HG02642 (cell line): ENCODE results near the gene TPSD1.
"Not testable (repeated sequence)": the region's sequence is repeated elsewhere in the genome, so short reads cannot be mapped to it uniquely, and the experiment has no call there.

Source experiments
- ATAC-seq: cut with Tn5 transposase; IDR thresholded peaks from one replicate; pipeline ENCODE4 v1.9.1; 2021; ENCODE audit warnings: mild to moderate bottlenecking; ENCODE audit not compliant: unreplicated experiment, poor library complexity

The TPSD1 gene

DNA sequence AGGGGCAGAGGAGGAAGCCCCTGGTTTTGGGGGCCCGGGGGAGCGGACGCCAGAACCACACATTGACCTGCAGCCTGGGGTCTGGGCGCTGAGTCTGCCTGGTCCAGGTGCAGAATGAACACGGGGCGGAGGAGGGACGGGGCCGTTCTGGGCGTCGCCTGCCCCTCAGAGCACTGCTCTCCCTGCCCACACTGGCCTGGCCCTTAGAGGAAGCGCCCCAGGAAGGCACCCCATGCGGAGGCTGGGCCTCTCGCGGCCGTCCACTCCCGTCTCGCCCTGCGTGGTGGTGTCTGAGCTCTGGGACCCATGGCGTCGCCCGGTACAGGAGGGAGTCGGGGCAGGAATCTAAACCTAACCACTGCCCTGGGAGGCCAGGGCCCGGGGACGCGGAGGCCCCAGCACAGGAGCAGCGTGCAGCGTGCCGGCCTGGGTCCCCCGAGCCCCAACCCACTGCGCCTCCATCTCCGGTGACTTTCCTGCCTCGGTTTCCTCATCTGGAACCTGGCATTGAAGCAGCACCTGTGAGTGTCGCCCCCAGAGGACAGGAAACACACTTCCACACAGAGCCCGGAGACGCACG lies 4.3 kb downstream of the TPSD1 start:
- ATAC-seq, result no peak

DNA sequence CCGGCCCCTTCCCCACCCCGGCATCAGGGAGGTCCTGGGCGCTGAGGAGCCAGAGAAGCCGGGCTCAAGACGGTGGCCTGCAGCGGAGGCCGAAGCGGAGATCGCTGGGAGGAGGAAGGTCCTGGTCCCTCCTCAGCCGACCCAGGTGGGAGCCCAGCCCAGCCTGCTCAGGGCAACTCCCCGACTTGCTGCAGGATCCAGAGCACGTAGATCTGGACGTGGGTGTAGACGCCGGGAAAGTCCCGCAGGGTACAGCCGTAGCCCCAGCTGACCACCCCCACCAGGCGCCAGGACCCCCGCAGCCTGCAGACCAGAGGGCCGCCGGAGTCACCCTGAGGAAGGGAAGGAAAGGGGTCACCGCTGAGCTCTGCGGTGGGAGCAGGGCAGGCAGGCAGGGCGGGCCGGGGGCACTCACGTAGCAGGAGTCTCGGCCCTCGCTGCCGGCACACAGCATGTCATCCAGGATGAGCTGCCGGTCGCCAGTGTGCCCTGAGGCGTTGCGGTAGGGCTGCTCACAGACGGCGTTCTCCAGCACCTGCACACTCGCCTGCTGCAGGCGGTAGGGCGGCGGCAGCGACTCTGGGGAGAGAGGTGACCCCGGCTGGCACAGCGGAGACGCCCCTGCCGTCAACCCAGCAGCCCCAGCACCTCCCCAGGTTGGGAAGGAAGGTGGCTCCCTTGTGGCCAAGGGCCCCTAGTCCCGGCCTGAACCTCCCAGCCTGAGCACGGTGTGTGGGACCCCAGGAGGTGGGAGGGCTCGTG lies 5.4 kb downstream of the TPSD1 start:
- ATAC-seq, result no peak

DNA sequence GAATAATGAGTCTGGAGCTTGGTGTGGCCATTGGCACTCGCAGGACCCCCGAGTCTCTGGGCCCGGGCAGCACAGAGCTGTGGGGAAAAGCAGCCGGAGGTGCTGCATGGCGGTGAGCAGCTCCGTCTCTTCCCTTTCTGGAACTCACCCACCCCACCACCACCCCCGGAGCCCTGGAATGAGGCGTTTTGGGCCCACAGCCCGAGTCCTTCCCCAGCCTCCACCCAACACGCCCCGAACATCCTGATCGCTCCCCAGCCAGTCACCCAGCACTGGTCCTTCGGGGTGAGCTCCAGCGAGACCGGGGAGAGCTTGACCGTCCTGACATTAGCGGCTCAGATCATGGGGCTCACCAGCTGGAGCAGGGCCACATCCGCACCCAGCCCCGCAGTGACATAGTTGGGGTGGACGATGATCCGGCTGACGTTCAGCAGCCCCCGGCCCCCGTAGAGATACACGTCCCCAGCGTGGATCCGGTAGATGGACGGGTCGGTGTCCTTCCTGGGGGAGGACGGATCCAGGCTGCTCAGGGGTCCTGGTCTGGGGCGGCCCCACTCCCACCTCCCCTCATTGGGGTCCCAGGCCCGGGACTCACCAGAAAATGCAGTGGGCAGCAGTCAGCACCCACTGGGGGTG lies 6.5 kb downstream of the TPSD1 start:
- ATAC-seq, result no peak

DNA sequence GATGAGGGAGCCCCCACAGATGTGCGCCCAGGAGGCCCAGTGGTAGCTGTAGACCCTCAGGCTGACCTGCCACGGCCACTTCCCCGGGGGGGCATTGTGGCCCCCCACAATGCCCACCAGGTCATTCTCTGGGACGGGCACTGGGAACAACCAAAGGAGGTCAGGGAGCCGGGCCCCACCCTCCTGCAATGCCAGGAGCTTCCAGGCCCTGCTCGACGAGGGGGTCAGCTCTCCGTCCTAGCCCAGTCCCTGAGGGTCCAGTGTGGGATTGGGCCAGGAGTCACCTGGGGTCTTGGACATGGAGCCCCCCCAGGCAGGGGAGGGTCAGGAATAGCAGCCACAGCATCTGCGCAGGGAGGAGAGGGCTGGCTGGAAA lies 7.0 kb downstream of the TPSD1 start:
- ATAC-seq, result no peak

DNA sequence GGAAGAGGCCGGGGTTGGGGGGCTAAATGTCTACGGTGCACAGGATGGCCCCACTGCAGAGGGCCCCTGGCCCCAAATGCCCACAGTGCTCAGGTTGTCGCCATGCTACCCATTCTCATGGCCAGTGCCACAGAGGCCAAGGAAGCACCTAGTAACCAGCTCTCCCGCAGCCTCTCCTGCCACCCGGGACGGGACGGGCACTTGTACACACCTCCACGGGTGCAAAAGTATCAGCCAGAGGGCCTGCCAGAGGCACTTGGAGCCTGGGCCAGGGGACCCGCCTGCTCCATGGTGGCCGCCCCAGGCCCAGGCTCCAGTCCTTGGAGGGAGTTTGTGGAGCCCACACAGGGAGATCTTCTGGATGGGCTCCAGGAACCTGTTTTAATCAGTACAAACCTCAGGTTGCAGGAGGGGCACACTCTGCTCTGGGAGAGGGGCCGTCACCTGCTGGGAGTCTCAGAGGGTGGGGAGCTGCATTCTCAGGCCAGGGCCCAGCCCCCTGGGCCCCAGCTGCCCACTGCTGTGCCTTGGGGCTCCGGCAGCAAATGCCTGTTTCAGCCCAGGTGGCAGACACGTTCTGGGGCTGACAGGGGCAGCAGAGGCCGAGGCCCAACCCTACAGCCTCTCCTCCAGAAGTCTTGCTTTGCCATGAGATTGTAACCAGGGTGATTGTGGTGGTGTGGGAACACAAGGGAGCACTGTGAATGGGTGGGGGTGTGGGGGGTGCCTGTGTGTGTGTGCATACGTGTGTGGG lies 7.9 kb downstream of the TPSD1 start:
- ATAC-seq, result no peak

DNA sequence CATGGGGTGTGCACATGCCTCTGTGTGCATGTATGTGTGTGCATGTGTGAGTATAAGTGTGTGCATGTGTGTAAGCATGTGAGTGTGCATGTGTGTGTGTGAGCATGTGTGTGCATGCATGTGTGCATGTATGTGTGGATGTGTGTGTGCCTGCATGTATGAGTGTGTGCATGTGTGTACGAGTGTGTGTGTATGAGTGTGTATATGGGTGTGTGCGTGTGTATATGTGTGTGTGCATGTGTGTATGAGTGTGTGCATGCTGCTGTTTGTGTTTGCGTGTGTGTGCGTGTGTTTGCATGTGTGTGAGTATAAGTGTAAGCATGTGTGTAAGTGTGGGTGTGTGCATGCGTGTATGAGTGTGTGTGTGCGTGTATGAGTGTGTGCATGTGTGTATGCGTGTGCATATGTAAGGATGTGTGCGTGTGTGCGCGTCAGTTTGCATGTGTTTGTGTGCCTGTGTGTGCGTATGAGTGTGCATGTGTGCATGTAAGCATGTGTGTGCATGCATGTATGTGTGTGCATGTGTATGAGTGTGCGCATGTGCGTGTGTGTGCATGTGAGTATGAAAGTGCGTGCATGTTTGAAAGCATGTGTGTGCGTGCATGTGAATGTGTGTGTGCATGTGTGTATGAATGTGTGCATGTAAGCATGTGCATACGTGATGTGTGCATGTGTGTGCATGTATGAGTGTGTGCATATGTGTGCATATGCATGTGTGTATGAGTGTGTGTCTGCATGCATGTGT lies 8.6 kb downstream of the TPSD1 start:
- no peak for ATAC-seq

DNA sequence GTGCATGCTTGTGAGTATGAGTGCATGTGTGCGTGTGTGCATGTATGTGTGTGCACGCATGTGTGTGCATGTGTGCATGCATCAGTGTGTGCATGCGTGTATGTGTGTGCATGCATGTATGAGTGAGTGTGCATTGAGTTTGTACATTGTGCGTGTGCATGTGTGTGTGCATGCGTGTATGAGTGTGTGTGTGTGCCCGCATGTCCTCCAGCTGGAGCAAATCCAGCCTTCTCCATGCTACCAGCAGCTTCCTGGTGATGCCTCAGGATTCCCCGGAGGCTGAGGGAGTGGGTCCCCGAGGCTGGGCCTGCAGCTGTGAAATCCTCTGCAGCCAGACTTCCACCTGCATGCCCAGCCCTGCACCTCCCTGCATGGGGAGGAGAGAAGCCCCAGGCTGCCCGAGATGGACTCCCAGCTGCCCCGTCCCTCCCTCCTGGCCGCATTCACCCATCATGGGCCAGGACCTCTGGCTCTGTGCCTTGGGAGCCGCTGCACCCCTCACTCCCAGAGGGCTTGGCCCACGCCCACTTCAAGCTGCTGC lies 9.3 kb downstream of the TPSD1 start:
- no peak for ATAC-seq

DNA sequence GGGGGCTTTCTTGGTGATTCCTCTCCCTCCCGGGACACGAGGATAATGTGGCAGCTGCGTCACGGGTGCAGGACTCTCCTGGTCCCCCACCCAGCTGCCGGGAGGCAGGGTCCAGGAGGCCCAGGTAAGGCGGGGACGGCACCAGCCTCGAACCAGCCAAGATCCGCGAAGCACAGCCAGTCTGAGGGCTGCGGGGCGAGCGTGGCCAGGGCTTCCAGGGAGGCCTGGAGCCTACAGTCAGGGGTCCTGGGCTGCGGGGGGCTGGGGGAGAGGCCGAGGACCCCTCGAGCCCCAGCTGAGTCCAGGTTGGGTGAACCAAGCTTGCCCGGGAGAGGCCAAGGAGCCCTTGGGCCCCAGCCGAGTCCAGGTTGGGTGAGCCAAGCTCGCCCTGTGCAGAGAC lies 10.0 kb downstream of the TPSD1 start:
- no peak for ATAC-seq

DNA sequence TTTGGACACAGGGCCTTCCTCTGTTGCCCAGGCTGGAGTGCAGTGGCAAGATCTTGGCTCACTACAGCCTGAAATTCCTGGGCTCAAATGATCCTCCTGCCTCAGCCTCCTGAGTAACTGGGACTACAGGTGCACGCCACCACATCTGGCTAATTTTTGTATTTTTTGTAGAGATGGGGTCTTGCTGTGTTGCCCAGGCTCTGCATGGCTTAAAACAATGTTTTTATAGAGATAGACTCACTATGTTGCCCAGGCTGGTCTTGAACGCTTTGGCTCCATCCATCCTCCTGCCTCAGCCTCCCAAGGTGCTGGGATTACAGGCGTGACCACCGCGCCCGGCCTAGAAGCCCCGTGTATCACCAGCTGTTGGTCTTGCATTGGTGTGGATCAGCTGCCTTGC lies 13.5 kb downstream of the TPSD1 start:
- ATAC-seq, result not testable (repeated sequence)

DNA sequence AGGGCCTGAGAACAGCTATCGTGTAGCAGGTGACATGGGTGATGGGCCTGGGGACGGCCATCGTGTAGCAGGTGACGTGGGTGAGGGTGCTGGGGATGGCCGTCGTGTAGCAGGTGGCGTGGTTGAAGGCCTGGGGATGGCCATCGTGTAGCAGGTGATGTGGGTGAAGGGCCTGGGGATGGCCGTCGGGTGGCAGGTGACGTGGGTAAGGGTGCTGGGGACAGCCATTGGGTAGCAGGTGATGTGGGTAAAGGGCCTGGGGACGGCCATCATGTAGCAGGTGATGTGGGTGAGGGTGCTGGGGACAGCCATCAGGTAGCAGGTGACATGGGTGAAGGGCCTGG lies 15.5 kb downstream of the TPSD1 start:
- ATAC-seq, result no peak

DNA sequence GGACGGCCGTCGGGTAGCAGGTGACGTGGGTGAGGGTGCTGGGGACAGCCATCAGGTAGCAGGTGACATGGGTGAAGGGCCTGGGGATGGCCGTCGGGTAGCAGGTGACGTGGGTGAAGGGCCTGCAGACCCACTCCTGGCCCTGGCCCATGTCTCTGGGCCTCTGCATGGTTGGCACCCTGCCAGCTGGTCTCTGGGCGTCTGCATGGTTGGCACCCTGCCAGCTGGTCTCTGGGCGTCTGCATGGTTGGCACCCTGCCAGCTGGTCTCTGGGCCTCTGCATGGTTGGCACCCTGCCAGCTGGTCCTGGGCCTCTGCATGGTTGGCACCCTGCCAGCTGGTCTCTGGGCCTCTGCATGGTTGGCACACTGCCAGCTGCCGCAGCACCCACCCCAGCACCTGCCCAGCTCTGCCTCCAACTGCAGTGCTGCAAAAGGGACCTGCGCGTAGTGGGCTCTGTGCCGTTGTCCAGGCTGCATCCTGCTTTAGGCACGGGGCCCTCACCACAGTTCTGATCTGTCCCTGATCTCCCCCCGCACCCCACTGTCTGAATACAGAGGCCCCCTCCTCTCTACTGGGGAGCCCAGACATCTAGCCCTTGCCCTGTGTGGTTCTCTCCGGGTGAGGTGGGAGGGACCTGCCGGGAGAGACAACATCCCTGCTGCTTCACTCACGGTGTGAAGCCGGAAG lies 16.0 kb downstream of the TPSD1 start:
- not testable (repeated sequence) for ATAC-seq

DNA sequence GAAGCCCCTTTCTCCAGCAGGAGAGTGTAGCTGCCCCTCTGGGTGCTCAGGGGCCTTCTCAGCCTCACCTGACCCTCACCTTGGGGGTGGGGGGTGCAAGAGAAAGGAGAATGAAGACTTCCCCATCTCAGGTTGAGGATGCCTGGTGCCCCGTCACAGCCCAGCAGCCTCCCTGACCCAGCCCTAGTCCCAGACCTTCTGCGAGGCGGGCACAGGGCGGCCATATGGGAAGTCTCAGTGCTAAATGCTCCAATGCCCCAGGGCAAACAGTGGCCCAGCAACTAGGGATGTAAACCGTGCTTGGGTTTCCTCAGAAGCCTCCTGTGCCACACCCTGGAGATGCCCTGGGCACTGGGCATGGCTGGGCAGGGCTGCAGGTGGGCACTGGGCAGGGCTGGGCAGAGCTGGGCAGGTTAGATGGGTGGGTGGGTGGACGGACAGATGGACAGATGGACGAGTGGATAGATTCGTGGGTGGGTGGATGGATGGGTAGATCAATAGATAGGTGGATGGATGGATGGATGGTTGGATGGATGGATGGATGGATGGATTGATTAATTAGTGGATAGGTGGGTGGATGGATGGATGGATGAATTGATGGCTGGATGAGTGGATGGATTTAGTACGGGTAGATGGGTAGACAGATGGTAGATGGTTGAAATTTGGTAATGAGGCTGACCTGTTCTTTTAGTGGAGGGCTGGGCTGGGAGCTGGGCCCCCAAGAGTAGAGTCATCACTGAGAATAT lies 16.8 kb downstream of the TPSD1 start:
- ATAC-seq, result no peak

DNA sequence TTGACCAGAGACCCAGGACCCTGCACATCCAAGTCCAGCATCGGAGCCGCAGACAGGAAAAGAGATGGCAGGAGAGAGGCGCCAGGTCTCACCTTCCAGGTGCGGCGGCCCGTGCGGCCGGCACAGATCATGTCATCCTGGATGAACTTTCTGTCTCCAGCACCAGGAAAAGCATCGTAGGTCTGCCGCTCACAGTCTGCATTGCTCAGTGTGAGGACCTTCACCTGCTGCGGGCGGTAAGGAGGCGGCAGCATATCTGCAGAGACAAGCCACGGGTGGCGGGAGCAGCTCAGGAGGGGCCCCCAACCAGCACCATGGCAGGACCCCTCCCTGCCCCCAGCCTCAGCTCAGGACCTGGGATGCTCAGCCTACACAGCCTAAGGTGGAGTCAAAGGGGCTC lies 17.9 kb downstream of the TPSD1 start:
- no peak for ATAC-seq

DNA sequence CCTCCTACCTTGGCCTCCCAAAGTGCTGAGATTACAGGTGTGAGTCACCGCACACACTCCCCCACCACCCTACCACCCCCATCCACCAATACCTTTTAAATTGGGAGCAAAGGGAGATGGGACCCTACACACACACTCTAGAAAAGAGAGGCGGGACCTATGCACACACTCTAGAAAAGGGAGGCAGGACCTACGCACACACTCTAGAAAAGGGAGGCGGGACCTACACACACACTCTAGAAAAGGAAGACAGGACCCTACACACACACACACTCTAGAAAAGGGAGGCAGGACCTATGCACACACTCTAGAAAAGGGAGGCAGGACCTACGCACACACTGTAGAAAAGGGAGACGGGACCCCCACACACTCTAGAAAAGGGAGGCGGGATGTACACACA lies 18.9 kb downstream of the TPSD1 start:
- ATAC-seq, result no peak

DNA sequence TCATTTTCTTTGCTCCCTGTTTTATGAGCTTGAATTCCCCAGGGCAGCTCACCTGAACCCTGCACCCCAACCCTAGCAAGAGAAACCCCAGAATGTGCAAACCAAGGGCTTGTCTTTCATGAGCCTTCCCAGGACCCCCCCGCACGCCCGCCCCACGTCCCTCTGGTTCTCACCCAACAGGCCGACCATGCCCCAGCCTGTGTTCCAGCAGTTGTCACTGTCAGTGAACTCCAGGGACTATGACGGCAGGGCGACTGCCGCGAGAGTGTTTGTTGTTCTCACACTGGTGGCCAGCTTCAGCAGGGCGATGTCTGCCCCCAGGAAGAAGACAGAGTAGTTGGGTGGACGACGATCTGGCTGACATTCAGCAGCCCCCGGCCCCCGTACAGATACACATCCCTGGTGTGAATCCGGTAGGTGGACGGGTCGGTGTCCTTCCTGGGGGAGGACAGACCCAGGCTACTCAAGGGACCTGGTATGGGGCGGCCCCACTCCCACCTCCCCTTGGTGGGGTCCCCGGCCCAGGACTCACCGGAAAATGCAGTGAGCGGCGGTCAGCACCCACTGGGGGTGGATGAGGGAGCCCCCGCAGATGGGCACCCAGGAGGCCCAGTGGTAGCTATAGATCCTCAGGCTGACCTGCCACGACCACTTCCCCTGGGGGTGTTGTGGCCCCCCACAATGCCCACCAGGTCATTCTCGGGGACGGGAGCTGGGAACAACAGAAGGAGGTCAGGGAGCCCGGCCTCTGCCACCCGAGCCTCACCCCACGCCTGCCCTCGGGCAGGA lies 20.1 kb downstream of the TPSD1 start:
- no peak for ATAC-seq

DNA sequence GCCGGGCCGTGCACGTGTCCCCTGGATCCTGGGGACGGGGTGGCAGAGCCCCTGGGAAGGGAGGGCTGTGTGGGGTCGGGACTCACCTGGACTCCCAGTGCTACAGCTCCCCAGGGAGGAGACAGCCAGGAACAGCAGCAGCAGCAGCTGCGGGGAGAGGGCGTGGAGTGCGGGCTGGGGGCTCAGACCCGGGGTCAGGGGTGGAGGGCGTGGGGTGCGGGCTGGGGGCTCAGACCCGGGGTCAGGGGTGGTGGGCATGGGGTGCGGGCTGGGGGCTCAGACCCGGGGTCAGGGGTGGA lies 20.7 kb downstream of the TPSD1 start:
- no peak for ATAC-seq

DNA sequence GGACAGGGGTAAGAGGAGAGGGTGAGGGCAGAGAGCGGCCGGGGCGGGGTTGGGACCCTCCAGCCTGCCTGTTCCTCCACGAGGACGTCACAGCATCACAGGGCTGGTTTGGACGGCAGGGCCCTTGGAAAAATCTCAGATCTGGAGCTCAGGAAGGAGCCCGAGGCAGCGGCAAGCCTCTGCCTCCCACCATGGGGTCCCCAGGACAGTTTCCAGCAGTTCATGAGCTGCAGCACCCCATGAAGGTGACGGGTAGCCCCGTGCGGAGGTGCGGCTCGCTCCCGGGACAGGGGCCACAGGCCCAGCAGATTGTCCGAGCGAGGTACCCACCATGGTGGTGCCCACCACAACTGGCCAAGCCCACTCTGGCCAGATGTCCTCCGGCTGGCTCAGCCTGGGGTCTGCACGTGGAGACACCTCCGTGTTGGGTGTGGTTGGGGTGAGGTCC lies 21.3 kb downstream of the TPSD1 start:
- ATAC-seq, result no peak

DNA sequence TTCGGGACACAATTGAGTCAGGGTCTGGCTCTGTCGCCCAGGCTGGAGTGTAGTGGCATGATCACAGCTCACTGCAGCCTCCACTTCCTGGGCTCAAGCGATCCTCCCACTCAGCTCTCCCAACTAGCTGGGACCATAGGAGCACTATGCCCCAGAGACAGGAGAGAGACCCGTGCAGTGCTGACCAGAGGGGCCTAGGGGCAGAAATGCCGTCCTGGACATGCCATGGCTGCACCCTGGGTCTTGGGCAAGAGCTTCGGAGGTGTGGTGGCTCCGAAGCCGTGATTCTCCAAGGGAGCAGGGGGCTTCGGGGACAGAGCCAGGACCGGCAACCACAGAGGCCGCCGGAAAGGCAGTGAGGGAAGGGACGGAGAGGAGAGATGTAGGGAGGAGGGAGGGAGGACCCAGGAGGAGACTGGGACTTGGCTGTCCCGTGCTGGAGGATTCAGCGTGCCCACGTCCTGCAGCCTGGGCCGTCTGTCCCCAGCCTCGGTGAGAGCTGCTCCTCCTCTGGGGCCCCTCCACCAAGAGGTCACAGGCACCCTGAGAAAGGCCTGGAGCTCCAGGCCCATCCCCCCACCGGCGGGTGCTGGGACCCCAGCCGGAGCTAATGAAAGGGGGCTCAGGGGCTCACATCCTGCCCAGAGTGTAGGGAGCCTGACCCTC lies 21.9 kb downstream of the TPSD1 start:
- no peak for ATAC-seq
